HEK293 (cell line): ENCODE measurements around the gene SQSTM1.

Experiments used
- CTCF ChIA-PET: fragments of 350-600 bp; formaldehyde crosslinking; extraction: SDS; loops from one replicate; lab custom pipeline; 2021; ENCODE audit warnings: antibody characterized with exemption; lab: Yijun Ruan, JAX
- POLR2A ChIA-PET: fragments of 300-600 bp; formaldehyde crosslinking; extraction: SDS; loops from one replicate; lab custom pipeline; 2020; ENCODE audit warnings: antibody characterized with exemption, inconsistent platforms; lab: Yijun Ruan, JAX
- H3K27ac ChIP-seq: fragments of 200-500 bp; sonication (Bioruptor generic); 2 replicates; pipeline ENCODE4 v1.5.1; 2014; ENCODE audit warnings: low read depth, low read length, control low read depth, inconsistent platforms; ENCODE audit errors: extremely low read depth
- H3K36me3 ChIP-seq, 2 experiments: fragments of 200-500 bp in 1 of 2; sonication (Bioruptor generic) in 1 of 2; 1 replicate in 1 of 2; 2 replicates in 1 of 2; pipeline ENCODE4 v1.5.1; 2014 to 2017; ENCODE audit warnings: inconsistent platforms in 2 of 2, low read length in 2 of 2; ENCODE audit not compliant: control insufficient read depth in 2 of 2, insufficient read depth in 1 of 2
- H3K4me1 ChIP-seq: fragments of 200-500 bp; sonication (Bioruptor generic); 2 replicates; pipeline ENCODE4 v1.5.1; 2014; ENCODE audit warnings: mild to moderate bottlenecking, low read length, inconsistent platforms; ENCODE audit not compliant: control insufficient read depth, insufficient read depth
- H3K4me3 ChIP-seq: 2 replicates; pipeline ENCODE4 v1.5.1; 2011; ENCODE audit warnings: low read depth, mild to moderate bottlenecking, control low read depth, low read length, moderate library complexity
- H3K9me3 ChIP-seq: fragments of 200-500 bp; sonication (Bioruptor generic); 2 replicates; pipeline ENCODE4 v1.5.1; 2014; ENCODE audit warnings: low read depth, low read length, inconsistent platforms; ENCODE audit not compliant: control insufficient read depth, insufficient read depth
- EGR2 ChIP-seq: fragments of 450-650 bp; formaldehyde crosslinking; IDR thresholded peaks from 2 replicates; pipeline ENCODE4 v1.5.1; 2016; ENCODE audit warnings: low read depth, missing biosample characterization, missing genetic modification characterization
- GLIS1 ChIP-seq: fragments of 450-650 bp; formaldehyde crosslinking; IDR thresholded peaks from 2 replicates; pipeline ENCODE4 v1.5.1; 2016; ENCODE audit warnings: missing biosample characterization, missing genetic modification characterization
- HOXC10 ChIP-seq: sonication (generic); formaldehyde crosslinking; IDR thresholded peaks from 2 replicates; pipeline ENCODE4 v1.8.1; 2023; ENCODE audit warnings: mild to moderate bottlenecking, missing genetic modification reagents
- KLF16 ChIP-seq: fragments of 450-650 bp; formaldehyde crosslinking; IDR thresholded peaks from 2 replicates; pipeline ENCODE4 v1.5.1; 2017; ENCODE audit warnings: missing biosample characterization, missing genetic modification characterization
- PRDM1 ChIP-seq: fragments of 450-650 bp; formaldehyde crosslinking; IDR thresholded peaks from 2 replicates; pipeline ENCODE4; 2016; ENCODE audit warnings: missing biosample characterization, missing genetic modification characterization
- SCRT1 ChIP-seq: fragments of 450-650 bp; formaldehyde crosslinking; IDR thresholded peaks from 2 replicates; pipeline ENCODE4 v1.5.1; 2016; ENCODE audit warnings: missing biosample characterization, missing genetic modification characterization, borderline replicate concordance
- TRIM28 ChIP-seq: IDR thresholded peaks from 2 replicates; pipeline ENCODE4 v1.6.1; 2011; ENCODE audit warnings: low read length, control low read depth, borderline replicate concordance
- ZBTB1 ChIP-seq: fragments of 450-650 bp; formaldehyde crosslinking; IDR thresholded peaks from 2 replicates; pipeline ENCODE4 v1.5.1; 2016; ENCODE audit warnings: missing biosample characterization, missing genetic modification characterization
- ZFHX2 ChIP-seq: fragments of 450-650 bp; formaldehyde crosslinking; conservative IDR thresholded peaks from 2 replicates; pipeline ENCODE4 v1.5.1; 2016; ENCODE audit warnings: missing biosample characterization, missing genetic modification characterization
- ZFP37 ChIP-seq: fragments of 450-650 bp; formaldehyde crosslinking; IDR thresholded peaks from 2 replicates; pipeline ENCODE4 v1.5.1; 2016; ENCODE audit warnings: missing biosample characterization, missing genetic modification characterization
- ZIC2 ChIP-seq: fragments of 450-650 bp; formaldehyde crosslinking; IDR thresholded peaks from 2 replicates; pipeline ENCODE4 v1.5.1; 2016; ENCODE audit warnings: missing biosample characterization, missing genetic modification characterization
- ZNF174 ChIP-seq: fragments of 450-650 bp; formaldehyde crosslinking; IDR thresholded peaks from 2 replicates; pipeline ENCODE4 v1.5.0; 2017; ENCODE audit warnings: missing biosample characterization, mild to moderate bottlenecking, missing genetic modification characterization
- ZNF214 ChIP-seq: fragments of 450-650 bp; formaldehyde crosslinking; IDR thresholded peaks from 2 replicates; pipeline ENCODE4 v1.5.1; 2017; ENCODE audit warnings: missing biosample characterization, mild to moderate bottlenecking, missing genetic modification characterization, borderline replicate concordance
- ZNF239 ChIP-seq: fragments of 450-650 bp; formaldehyde crosslinking; IDR thresholded peaks from 2 replicates; pipeline ENCODE4 v1.5.1; 2016; ENCODE audit warnings: missing biosample characterization, missing genetic modification characterization
- ZNF341 ChIP-seq: fragments of 450-650 bp; formaldehyde crosslinking; IDR thresholded peaks from 2 replicates; pipeline ENCODE4; 2016; ENCODE audit warnings: low read depth, missing biosample characterization, missing genetic modification characterization
- ZNF416 ChIP-seq: fragments of 450-650 bp; formaldehyde crosslinking; IDR thresholded peaks from 2 replicates; pipeline ENCODE4 v1.5.1; 2016; ENCODE audit warnings: missing biosample characterization, missing genetic modification characterization
- ZNF544 ChIP-seq: fragments of 450-650 bp; formaldehyde crosslinking; IDR thresholded peaks from 2 replicates; pipeline ENCODE4 v1.5.0; 2017; ENCODE audit warnings: missing biosample characterization, missing genetic modification characterization
- ZNF629 ChIP-seq: fragments of 450-650 bp; formaldehyde crosslinking; IDR thresholded peaks from 2 replicates; pipeline ENCODE4 v1.5.1; 2017; ENCODE audit warnings: missing biosample characterization, missing genetic modification characterization
- ZNF707 ChIP-seq: fragments of 450-650 bp; formaldehyde crosslinking; IDR thresholded peaks from 2 replicates; pipeline ENCODE4 v1.5.1; 2016; ENCODE audit warnings: missing biosample characterization, missing genetic modification characterization
- TF ChIP-seq, protein P1 (sequence below): fragments of 450-650 bp; formaldehyde crosslinking; IDR thresholded peaks from 2 replicates; pipeline ENCODE4 v1.5.1; 2017; ENCODE audit warnings: missing biosample characterization, mild to moderate bottlenecking, missing genetic modification characterization, moderate library complexity
- TF ChIP-seq, protein P2 (sequence below): fragments of 450-650 bp; formaldehyde crosslinking; IDR thresholded peaks from 2 replicates; pipeline ENCODE4 v1.5.1; 2016; ENCODE audit warnings: missing biosample characterization, missing genetic modification characterization
- TF ChIP-seq, protein P3 (sequence below): fragments of 450-650 bp; formaldehyde crosslinking; IDR thresholded peaks from 2 replicates; pipeline ENCODE4 v1.5.1; 2016; ENCODE audit warnings: missing biosample characterization, missing genetic modification characterization

The SQSTM1 gene

DNA sequence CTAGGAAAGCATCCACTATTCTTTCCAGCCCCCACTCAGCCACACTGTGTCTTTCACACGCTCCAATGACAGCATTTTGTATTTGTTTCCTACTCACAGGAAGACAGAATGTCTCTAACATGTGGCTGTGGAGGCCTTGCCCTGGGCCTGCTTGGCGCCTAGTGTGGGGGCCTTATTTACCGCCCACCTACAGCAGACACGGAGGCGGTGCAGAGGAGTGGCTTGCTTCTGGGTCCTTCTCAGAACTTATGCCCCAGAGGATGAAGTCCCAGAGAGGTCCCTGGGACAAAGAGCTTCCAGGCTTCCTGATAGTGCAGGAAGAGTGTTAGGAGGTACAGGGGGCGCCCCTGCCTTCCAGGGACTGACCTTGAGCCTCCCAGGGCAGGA lies 46.4 kb downstream of the SQSTM1 start:
- Histone ChIP-seq H3K36me3 (peaks cover 3 to 97% of the 10 kb centered on the region in 2 experiments; a peak in 2 of 3 replicates), H3K4me1 (no peaks in the 10 kb centered on the region), H3K27ac (no peak overlapping the region), H3K9me3 (no peaks in the 10 kb centered on the region), H3K4me3 (no peak overlapping the region)
- peak; percentile 71 for TF ChIP-seq EGR2 (tag by site-specific recombination)
- TF ChIP-seq ZNF544 (tag by site-specific recombination): no peak
- peak; percentile 73 for TF ChIP-seq ZFHX2 (tag by site-specific recombination)
- ChIA-PET CTCF (interaction anchor here (0.6 kb wide), 1 partner anchor 36 kb away, joined by 4 read pairs; no protein-coding TSS in a partner anchor), POLR2A (no interaction called here)

DNA sequence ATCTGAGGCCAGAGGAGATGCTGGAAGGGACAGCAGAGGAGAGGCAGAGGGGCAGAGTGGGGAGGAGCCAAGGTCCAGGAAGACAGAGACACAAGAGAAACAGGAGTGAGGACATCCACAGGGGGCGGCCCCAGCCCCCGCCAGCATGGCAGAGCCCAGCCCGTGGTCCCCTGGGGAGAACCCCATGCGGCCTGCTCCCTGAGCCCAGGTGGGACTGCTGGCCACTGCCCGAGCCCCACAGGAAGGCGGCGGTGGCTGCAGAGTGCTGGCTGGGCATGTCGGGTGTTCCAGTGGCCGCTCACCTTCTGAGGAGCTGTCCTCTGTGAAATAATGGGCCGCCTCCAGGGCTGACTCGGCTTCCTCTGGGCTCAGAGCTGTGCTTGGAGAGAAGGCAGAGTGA lies 46.8 kb downstream of the SQSTM1 start:
- Histone ChIP-seq H3K9me3 (no peaks in the 10 kb centered on the region), H3K4me1 (no peaks in the 10 kb centered on the region), H3K36me3 (peaks cover 3 to 97% of the 10 kb centered on the region in 2 experiments; a peak in 2 of 3 replicates), H3K4me3 (no peak overlapping the region), H3K27ac (no peak overlapping the region)
- ChIA-PET POLR2A (no interaction called here), CTCF (interaction anchor here (0.6 kb wide), 1 partner anchor 36 kb away, joined by 4 read pairs; no protein-coding TSS in a partner anchor)
- TF ChIP-seq ZNF341 (tag by site-specific recombination): no peak
- TF ChIP-seq HOXC10 (CRISPR knock-in tag): no peak
- TF ChIP-seq ZFHX2 (tag by site-specific recombination): no peak
- TF ChIP-seq ZNF214 (tag by site-specific recombination): no peak
- no peak for TF ChIP-seq ZFP37 (tag by site-specific recombination)
- TF ChIP-seq PRDM1 (tag by site-specific recombination): no peak
- TF ChIP-seq KLF16 (tag by site-specific recombination): no peak
- TF ChIP-seq, protein P1, sequence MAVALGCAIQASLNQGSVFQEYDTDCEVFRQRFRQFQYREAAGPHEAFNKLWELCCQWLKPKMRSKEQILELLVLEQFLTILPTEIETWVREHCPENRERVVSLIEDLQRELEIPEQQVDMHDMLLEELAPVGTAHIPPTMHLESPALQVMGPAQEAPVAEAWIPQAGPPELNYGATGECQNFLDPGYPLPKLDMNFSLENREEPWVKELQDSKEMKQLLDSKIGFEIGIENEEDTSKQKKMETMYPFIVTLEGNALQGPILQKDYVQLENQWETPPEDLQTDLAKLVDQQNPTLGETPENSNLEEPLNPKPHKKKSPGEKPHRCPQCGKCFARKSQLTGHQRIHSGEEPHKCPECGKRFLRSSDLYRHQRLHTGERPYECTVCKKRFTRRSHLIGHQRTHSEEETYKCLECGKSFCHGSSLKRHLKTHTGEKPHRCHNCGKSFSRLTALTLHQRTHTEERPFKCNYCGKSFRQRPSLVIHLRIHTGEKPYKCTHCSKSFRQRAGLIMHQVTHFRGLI (tag by site-specific recombination): peak; percentile 53; the same call in 1 of the 2 replicates
- no peak for TF ChIP-seq TRIM28
- no peak for TF ChIP-seq ZBTB1 (tag by site-specific recombination)
- TF ChIP-seq GLIS1 (tag by site-specific recombination): peak; percentile 71
- TF ChIP-seq ZNF174 (tag by site-specific recombination): no peak
- TF ChIP-seq, protein P2, sequence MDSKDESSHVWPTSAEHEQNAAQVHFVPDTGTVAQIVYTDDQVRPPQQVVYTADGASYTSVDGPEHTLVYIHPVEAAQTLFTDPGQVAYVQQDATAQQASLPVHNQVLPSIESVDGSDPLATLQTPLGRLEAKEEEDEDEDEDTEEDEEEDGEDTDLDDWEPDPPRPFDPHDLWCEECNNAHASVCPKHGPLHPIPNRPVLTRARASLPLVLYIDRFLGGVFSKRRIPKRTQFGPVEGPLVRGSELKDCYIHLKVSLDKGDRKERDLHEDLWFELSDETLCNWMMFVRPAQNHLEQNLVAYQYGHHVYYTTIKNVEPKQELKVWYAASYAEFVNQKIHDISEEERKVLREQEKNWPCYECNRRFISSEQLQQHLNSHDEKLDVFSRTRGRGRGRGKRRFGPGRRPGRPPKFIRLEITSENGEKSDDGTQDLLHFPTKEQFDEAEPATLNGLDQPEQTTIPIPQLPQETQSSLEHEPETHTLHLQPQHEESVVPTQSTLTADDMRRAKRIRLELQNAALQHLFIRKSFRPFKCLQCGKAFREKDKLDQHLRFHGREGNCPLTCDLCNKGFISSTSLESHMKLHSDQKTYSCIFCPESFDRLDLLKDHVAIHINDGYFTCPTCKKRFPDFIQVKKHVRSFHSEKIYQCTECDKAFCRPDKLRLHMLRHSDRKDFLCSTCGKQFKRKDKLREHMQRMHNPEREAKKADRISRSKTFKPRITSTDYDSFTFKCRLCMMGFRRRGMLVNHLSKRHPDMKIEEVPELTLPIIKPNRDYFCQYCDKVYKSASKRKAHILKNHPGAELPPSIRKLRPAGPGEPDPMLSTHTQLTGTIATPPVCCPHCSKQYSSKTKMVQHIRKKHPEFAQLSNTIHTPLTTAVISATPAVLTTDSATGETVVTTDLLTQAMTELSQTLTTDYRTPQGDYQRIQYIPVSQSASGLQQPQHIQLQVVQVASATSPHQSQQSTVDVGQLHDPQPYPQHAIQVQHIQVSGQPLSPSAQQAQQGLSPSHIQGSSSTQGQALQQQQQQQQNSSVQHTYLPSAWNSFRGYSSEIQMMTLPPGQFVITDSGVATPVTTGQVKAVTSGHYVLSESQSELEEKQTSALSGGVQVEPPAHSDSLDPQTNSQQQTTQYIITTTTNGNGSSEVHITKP: no peak
- TF ChIP-seq ZNF629 (tag by site-specific recombination): no peak
- peak; percentile 87 for TF ChIP-seq ZIC2 (tag by site-specific recombination)
- TF ChIP-seq ZNF239 (tag by site-specific recombination): no peak
- TF ChIP-seq SCRT1: no peak
- TF ChIP-seq, protein P3, sequence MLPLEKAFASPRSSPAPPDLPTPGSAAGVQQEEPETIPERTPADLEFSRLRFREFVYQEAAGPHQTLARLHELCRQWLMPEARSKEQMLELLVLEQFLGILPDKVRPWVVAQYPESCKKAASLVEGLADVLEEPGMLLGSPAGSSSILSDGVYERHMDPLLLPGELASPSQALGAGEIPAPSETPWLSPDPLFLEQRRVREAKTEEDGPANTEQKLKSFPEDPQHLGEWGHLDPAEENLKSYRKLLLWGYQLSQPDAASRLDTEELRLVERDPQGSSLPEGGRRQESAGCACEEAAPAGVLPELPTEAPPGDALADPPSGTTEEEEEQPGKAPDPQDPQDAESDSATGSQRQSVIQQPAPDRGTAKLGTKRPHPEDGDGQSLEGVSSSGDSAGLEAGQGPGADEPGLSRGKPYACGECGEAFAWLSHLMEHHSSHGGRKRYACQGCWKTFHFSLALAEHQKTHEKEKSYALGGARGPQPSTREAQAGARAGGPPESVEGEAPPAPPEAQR (tag by site-specific recombination): no peak
- no peak for TF ChIP-seq ZNF707 (tag by site-specific recombination)
- no peak for TF ChIP-seq ZNF416 (tag by site-specific recombination)
